ENCODE measurements around the gene HUWE1.

GRCh38 chrX:53715346-53715924, 28.9 kb upstream of the HUWE1 start:
- TF ChIP-seq, protein P1, sequence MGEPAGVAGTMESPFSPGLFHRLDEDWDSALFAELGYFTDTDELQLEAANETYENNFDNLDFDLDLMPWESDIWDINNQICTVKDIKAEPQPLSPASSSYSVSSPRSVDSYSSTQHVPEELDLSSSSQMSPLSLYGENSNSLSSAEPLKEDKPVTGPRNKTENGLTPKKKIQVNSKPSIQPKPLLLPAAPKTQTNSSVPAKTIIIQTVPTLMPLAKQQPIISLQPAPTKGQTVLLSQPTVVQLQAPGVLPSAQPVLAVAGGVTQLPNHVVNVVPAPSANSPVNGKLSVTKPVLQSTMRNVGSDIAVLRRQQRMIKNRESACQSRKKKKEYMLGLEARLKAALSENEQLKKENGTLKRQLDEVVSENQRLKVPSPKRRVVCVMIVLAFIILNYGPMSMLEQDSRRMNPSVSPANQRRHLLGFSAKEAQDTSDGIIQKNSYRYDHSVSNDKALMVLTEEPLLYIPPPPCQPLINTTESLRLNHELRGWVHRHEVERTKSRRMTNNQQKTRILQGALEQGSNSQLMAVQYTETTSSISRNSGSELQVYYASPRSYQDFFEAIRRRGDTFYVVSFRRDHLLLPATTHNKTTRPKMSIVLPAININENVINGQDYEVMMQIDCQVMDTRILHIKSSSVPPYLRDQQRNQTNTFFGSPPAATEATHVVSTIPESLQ (CRISPR knock-in tag; IDR thresholded peaks at IDR 0.05): no peak
- TF ChIP-seq ELF4 (CRISPR knock-in tag; IDR thresholded peaks at IDR 0.05; ENCODE audit: low read depth) (no peak), ZNF232 (CRISPR knock-in tag; IDR thresholded peaks at IDR 0.05) (no peak), CREM (CRISPR knock-in tag; IDR thresholded peaks at IDR 0.05) (no peak), EMX1 (CRISPR knock-in tag; IDR thresholded peaks at IDR 0.05) (no peak), CTCF (IDR thresholded peaks at IDR 0.05) (no peak), ESRRA (CRISPR knock-in tag; IDR thresholded peaks at IDR 0.05; ENCODE audit: borderline replicate concordance) (no peak), SMAD4 (CRISPR knock-in tag; IDR thresholded peaks at IDR 0.05) (no peak), ZNF317 (CRISPR knock-in tag; IDR thresholded peaks at IDR 0.05; ENCODE audit: borderline replicate concordance, low read depth) (no peak), MLX (CRISPR knock-in tag; IDR thresholded peaks at IDR 0.05) (no peak), SMAD3 (CRISPR knock-in tag; IDR thresholded peaks at IDR 0.05; ENCODE audit: borderline replicate concordance) (no peak), USF2 (CRISPR knock-in tag; IDR thresholded peaks at IDR 0.05) (no peak), SP1 (CRISPR knock-in tag; conservative IDR thresholded peaks at IDR 0.05) (no peak)
- TF ChIP-seq, protein P2, sequence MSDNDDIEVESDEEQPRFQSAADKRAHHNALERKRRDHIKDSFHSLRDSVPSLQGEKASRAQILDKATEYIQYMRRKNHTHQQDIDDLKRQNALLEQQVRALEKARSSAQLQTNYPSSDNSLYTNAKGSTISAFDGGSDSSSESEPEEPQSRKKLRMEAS (CRISPR knock-in tag; IDR thresholded peaks at IDR 0.05): no peak
